HG03442 (cell line): ENCODE results near the gene CDADC1.
"Not testable (repeated sequence)": the region's sequence is repeated elsewhere in the genome, so short reads cannot be mapped to it uniquely, and the experiment has no call there.

Experiments
- ATAC-seq: cut with Tn5 transposase; IDR thresholded peaks from one replicate; pipeline ENCODE4 v1.9.1; 2021; ENCODE audit warnings: mild to moderate bottlenecking, moderate library complexity; ENCODE audit not compliant: unreplicated experiment

Gene CDADC1

GRCh38 chr13:49292742-49293486, 45.2 kb downstream of the CDADC1 start:
- ATAC-seq, result no peak

- not testable (repeated sequence) for ATAC-seq
Measured at GRCh38 chr13:49294723-49295122, 47.0 kb downstream of the CDADC1 start.

GRCh38 chr13:49295244-49295643, 47.5 kb downstream of the CDADC1 start:
- ATAC-seq, result no peak

DNA sequence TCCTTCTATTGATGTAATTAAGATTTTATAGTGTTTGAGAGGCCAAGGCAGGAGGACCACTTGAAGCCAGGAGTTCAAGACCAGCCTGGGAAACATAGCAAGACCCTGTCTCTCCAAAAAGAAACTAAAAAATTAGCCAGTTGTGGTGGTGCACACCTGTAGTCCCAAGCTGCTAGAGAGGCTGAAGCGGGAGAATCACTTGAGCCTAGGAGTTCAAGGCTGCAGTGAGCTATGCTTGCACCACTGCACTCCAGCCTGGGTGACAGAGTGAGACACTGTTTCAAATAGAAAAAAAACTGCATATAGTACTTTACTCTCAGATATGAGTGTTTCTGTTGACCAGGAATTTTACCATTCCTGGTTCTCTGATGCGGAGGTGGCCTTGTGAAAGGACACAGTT, 48.9 kb downstream of the CDADC1 start:
- no peak for ATAC-seq

GRCh38 chr13:49297338-49297737, 49.6 kb downstream of the CDADC1 start:
- no peak for ATAC-seq

DNA sequence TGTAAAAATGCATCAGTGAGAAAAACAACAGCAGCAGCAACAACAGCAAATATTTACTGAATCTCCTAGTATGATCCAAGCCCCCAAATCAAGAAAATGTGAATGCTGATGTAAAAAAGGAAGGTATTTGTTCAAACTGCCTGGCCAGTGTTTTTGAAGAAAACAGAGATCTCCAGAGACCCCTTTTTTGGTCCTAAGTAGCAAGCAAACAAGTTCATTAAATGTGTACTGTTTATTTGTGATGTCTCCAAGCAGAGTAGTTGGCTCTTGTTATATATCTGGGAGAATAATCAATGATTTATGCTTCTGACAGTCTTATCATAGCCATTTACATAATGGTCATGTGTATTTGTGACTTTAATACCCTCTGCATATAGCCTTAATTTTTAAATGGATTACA, 50.7 kb downstream of the CDADC1 start:
- ATAC-seq, result no peak

DNA sequence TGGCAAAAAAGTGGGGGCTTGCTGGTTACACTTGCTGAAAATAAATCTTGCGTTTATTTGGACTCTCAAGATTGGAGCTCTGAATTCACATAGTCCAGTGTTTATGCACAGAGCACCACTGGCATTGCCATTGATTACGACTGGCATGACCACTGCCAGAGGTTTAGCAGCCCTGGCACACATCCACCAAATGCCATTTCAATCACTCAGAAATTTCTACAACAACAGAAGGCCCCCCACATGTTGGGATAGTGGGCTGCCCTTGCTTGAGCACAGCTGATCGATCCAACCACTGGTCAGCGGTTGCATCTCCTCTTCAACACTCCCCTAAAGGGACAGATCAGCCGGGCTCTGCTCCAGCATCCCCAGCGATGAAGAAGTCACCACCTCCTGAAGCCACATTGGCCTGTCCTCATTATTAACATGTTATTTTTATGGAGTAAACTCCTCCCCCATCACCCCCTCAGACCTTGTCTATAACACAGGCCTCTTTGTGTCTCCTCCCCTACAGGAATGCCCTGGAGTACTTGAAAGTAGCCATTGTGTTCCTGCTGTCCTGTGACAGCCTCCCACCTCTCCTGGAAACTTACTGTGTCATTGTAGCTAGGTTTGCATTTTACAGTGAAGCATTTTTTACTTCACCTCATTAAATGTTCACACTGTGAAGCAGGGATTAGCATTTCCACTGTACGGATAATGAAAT, 51.3 kb downstream of the CDADC1 start:
- ATAC-seq, result no peak

- no peak for ATAC-seq
Measured at GRCh38 chr13:49300276-49300675, 52.6 kb downstream of the CDADC1 start.

DNA sequence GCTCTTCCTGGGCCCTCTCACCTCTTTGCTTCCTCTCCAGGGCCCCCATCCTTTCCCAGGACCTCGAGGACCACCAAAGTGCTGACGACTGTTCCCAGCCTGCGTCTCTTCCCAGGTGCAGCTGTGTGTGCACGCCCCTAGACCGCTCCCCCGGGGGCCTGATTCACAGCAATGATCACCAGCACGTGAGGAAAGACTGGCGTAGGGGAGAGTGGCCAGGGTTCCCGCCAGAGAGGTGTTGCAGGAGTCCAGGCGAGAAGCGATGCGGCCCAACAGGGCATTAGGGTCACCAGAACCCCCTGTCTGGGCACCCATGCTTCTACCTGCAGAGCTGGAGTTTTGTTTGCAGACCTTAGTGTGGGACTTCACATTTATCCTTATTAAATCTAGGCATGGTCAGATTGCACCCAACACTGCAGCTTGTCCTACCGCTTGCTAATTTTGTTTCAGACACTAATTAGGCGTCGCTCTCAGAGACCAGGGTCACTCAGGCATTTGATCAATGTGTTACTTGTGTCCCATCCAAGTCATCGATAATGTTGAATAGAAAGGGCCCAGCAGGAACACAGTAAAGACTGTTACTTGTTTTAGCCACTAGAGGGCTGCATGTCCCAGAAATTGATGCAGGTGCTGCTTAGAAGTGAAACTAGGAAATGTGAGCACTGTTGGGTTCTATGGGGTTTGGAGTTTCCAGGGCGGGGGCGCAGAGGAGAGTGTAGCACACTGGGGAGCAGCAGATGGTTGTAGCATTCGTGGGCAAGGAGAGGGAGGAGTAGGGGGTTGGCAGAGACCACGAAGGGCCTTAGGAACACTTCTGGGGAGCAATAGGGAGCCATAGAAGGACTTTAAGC, 53.2 kb downstream of the CDADC1 start:
- peak; percentile 83 for ATAC-seq

DNA sequence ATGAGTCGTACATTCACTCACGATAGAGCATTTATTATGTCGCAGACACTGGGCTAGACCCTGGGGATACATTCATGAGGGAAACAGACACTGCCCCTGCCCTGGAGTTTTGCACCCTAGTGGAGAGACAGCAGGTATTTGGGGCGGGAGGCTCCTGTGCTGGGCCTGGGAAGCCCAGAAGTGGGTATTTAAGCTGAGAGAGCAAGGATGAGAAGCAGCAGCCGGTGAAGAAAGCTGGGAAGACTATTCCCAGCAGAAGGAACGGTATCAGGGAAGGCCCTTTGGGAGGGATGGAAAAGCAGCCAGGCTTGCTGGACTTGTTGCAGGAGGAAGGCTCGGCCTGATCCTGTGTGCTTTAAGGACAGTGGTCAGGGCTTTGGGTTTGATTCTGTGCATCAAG, 54.5 kb downstream of the CDADC1 start:
- ATAC-seq, result no peak

- no peak for ATAC-seq
Measured at GRCh38 chr13:49302817-49303216, 55.1 kb downstream of the CDADC1 start.

- ATAC-seq, result no peak
Measured at GRCh38 chr13:49303533-49304252, 56.0 kb downstream of the CDADC1 start.

GRCh38 chr13:49304356-49304755, 56.6 kb downstream of the CDADC1 start:
- no peak for ATAC-seq

DNA sequence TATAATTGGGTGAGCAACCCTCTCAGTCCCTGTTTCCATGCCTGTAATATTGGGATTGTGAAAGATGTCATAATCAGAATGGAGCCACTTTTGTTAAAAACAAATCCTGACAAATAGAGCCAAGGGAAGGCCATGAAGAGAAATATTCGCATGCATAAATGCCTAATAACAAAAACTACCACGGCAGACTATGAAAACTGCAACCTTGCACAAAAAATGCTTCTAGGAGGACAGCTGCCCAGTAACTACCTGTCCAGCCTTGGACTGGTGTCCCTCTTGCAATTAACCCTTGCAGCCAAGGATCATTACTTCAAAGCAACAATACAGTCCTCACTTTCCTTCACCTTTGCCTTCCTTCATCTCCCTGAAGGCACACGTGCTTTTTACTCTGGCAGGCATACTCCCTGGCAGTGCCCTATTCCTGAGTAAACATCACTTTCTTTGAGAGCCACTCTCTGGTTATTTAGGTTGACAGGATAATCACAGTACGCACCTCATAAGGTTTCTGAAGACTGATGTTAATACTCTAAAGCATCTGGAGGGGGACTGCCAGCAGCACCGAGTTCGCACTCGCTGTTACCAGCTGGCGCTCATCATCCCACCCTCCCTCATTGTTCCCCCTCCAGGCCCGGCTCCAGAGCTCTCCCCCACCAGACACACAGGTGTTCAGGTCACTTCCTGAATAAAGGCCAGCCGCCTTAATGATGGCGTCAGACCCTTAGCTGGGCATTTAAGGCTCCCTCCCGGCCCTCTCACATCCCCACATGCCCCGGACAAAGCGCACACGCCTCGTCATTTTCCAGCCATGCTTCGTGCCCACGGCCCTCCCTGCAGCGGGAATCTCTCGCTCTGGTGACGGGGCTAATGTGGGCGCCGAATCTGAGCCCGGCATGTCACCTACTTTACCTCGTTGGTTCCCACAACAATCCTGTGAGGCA, 57.3 kb downstream of the CDADC1 start:
- no peak for ATAC-seq

GRCh38 chr13:49305792-49306425, 58.2 kb downstream of the CDADC1 start:
- no peak for ATAC-seq

GRCh38 chr13:49307365-49307764, 59.6 kb downstream of the CDADC1 start:
- ATAC-seq, result no peak

GRCh38 chr13:49308097-49308875, 60.6 kb downstream of the CDADC1 start:
- no peak for ATAC-seq

GRCh38 chr13:49308921-49309408, 61.2 kb downstream of the CDADC1 start:
- no peak for ATAC-seq
